Stimulated activated CD4-positive, alpha-beta T cell treated with anti-CD3 and anti-CD28 coated beads, Interleukin-15, amount 100 ng/mL, for 1 hour (primary cell): Measurements from ENCODE around the gene ZNF10.

ENCODE experiments used
- DNase-seq, 2 donors: peaks; one replicate each; pipeline ENCODE4 v3.0.0-alpha.2; 2020; ENCODE audit warnings: low read depth in 1 of 2, low spot score in 1 of 2

ZNF10 gene

GRCh38 chr12:133130038-133130807, at the start of gene ZNF10, which contains the start of gene ZNF891:
Gene ZNF10 (plus strand): TSS chr12:133130627. CDS start chr12:133144493, 13,866 bp downstream.
Gene ZNF891 (minus strand): TSS chr12:133130274. CDS start chr12:133121918, 8,356 bp downstream.
- peak; percentile 97 for DNase-seq

- DNase-seq: no peak
These were observed 49.2 kb upstream of the ZNF10 start for GRCh38 chr12:133081159-133081780.

DNA sequence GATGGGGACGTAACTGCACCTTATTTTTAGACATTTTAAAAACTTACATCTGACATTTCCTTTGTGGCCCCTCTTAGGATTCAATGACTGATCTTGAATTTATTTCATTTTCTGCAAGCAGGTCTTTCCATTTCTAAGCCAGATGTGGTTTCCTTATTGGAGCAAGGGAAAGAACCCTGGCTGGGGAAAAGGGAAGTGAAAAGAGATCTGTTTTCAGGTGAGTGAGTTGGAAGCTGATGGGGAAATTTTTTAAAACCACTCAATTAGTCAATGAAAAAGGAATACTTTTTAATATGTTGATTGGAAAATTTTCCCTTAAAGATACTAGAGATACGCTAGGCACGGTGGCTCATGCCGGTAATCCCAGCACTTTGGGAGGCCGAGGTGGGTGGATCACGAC, 47.1 kb upstream of the ZNF10 start:
- no peak for DNase-seq

DNA sequence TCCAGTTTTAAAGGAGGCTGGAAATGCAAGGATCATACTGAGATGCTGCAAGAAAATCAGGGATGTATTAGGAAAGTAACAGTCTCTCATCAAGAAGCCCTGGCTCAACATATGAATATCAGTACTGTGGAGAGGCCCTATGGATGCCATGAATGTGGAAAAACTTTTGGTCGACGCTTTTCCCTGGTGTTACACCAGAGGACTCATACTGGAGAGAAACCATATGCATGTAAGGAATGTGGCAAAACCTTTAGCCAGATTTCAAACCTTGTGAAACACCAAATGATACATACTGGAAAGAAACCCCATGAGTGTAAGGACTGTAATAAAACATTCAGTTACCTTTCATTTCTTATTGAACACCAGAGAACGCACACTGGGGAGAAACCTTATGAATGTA, 24.8 kb upstream of the ZNF10 start:
- no peak for DNase-seq

GRCh38 chr12:133106253-133106652, 24.2 kb upstream of the ZNF10 start:
- no peak for DNase-seq

DNA sequence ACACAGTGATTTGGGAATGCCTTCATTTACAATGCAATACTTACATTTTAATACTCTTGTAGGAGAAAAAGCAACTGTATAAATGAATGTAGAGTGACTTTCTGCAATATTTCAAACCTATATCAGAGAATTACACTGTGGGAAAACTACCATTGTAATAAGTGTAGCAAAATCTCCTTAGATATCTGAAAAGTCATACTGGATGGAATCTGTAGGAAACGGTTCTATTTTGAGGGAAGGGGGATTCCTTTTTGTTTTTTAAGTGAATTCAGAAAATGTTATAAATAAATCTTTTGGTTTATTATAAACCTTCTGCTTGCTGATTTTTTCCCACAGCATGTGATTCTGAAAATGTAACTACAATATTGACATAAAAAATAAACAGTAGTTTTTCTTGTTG, 23.3 kb upstream of the ZNF10 start:
- no peak for DNase-seq

DNA sequence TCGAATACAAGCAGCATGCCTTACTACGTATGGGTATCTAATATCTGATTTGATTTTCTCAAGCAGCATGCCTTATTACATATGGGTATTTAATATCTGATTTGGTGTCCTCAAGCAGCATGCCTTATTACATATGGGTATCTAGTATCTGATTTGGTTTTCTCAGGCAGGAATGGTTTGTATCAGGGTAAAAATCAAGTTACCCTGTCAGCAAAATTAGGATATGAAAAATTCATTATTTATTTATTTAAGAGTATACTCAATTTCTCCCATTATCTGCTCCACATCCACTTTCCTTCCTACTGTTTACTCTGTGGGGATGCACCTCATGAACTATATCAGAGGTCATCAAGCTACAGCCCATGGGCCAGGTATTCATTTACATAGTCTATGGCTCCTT, 22.3 kb upstream of the ZNF10 start:
- DNase-seq: no peak

GRCh38 chr12:133120385-133121191, 9.8 kb upstream of the ZNF10 start:
- DNase-seq: no peak

GRCh38 chr12:133124674-133125073, 5.8 kb upstream of the ZNF10 start:
- DNase-seq: no peak

GRCh38 chr12:133129368-133130037, 924 bp upstream of the ZNF10 start:
- DNase-seq: no peak

GRCh38 chr12:133130808-133131128, 341 bp downstream of the ZNF10 start:
- DNase-seq: peak in 1 of 2 donors; percentile 12

DNA sequence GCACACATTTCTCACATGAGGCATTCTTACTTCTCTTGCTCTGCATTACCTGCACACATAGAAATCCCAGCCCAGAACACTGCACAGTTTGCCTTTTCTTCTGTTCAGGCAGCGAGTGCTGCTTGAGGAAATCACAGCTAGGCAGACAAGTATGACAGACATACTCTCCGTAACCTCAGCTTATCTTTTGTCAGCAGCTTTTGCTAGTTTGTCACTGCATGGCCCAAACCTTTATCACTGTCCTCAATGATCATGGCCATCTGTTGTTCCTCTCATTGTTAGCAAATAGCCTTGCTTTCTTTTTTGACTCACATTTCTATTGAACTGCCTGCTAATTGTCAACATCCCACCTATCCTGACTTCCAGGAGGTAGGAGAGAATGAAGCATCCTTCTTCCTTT, 5.3 kb downstream of the ZNF10 start:
- no peak for DNase-seq

- DNase-seq: no peak
These were observed 15.6 kb downstream of the ZNF10 start for GRCh38 chr12:133145981-133146380.

- DNase-seq: no peak
These were observed 25.8 kb downstream of the ZNF10 start for GRCh38 chr12:133156125-133156690.

DNA sequence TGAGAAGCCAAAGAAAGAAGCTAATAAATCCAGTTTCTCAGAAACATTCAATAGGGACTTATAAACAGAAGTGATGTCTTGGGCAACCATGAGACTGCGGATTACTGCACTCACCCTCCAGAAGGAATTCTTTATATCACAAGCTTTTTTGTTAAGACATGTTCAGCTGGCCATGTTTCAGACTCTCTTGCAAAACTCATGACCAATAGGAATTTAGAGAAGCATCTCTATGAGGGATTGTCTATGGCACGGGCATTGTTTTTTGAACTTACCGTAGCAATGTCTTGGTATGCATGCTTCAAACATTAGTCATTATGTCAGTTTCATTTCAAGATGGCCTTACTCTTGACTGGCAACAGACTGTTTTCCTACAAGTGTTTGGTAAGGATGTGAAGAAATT, 35.3 kb downstream of the ZNF10 start:
- DNase-seq: no peak

DNA sequence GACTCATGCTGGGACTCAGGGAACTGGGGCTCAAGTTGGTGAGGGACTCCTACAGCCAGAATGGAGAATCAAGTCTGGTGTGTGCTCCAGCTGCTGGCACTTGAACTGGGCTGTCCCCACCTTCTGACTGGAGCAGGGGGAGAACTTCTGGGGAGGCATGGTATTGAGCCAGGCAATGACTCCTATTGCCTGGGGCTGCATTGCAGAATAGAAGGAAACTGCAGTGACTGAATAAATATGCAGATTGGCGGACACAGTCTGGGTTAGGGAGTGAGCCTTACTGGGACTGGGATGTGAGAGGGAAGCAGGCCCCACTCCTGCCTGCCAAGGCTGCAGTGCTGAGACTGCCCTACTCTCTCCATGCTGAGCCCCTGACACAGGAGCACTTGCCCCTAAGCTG, 42.1 kb downstream of the ZNF10 start:
- DNase-seq: no peak

- no peak for DNase-seq
These were observed 44.5 kb downstream of the ZNF10 start for GRCh38 chr12:133174901-133175300.

DNA sequence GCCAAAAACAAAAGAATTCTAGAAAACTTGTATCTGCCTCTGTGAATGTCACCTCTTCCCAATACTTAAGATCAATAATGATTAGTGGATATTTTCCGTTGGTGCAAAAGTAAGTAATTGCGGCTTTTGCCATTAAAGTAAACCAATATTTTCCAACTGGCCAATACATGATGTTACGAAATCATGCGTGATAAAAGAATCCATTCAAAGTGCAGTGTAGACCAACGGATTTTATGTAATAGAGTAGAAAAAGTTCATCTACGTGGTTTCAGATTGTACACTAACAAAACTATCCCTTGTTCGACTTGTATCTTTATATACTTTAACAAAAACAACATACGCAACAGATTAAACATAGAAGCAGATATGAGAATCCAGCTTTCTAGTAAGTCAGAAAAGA, 50.2 kb downstream of the ZNF10 start:
- DNase-seq: no peak

DNA sequence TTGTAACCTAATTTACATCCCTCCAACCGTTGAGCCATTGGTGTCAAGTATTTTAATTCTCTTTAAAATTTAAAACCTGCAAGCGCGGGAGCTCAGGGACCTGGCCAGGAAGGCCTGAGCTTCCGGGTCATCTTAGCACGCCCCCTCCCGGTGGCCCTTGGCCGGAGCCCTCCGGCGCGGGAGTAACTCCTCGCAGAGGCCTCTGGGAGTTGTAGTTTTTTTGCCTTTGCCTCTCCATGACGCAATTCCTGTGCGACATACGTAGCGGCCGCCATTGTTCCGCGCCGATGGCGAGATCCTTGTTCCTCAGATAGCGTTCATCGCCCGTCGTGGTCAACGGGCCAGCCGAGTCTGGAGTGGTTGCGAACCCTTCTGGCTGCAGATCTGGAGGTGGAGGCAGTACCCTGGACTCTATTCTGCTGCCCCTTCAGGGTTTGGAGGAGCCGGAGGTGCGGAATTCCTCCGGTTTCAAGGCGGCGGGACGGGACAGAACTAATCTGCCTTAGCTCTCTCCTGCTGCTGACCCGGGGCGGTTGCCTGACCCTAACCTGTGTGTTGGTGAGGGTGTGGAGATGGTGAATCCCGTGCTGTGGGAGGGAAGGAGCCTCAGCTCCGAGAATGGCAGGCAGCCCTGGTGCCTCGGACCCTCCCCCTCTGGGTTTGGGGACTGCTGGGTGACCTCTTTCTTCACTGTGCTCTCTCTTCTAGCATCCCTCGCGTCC, 51.0 kb downstream of the ZNF10 start, which contains the start of gene ZNF268:
Gene ZNF268, plus strand, starts transcription at position 258 of the 722 bp plus-strand sequence. CDS start 503 bp downstream, outside the sequence.
- DNase-seq: peak; percentile 67 to 76

GRCh38 chr12:133190176-133190575, 59.7 kb downstream of the ZNF10 start:
- DNase-seq: no peak
